GM12878 (cell line): ENCODE measurements around the gene ATP1B1.
A peak's percentile ranks its signal among the peaks of the same experiment; 100 is the strongest.

Source experiments
- KAT2A ChIP-seq: conservative IDR thresholded peaks from 2 replicates; pipeline ENCODE4 v1.6.1; 2011; ENCODE audit warnings: low read depth, low read length; ENCODE audit not compliant: control insufficient read depth
- SREBF2 ChIP-seq: IDR thresholded peaks from 2 replicates; pipeline ENCODE4 v1.6.1; 2012; ENCODE audit warnings: mild to moderate bottlenecking, low read length
- TCF12 ChIP-seq: IDR thresholded peaks from 2 replicates; pipeline ENCODE4 v1.6.1; 2011; ENCODE audit warnings: low read depth, mild to moderate bottlenecking, low read length
- TF ChIP-seq, protein P1 (sequence below), 3 experiments: IDR thresholded peaks in 2 of 3; conservative IDR thresholded peaks in 1 of 3; 2 replicates each; pipeline ENCODE4 v1.5.1; 2011; ENCODE audit warnings: low read depth in 3 of 3, low read length in 3 of 3, mild to moderate bottlenecking in 3 of 3, control low read depth in 2 of 3, moderate library complexity in 2 of 3, inconsistent platforms in 1 of 3, mixed read lengths in 1 of 3; ENCODE audit not compliant: control insufficient read depth in 2 of 3, insufficient read depth in 1 of 3; ENCODE audit errors: extremely low read depth in 1 of 3

DNA sequence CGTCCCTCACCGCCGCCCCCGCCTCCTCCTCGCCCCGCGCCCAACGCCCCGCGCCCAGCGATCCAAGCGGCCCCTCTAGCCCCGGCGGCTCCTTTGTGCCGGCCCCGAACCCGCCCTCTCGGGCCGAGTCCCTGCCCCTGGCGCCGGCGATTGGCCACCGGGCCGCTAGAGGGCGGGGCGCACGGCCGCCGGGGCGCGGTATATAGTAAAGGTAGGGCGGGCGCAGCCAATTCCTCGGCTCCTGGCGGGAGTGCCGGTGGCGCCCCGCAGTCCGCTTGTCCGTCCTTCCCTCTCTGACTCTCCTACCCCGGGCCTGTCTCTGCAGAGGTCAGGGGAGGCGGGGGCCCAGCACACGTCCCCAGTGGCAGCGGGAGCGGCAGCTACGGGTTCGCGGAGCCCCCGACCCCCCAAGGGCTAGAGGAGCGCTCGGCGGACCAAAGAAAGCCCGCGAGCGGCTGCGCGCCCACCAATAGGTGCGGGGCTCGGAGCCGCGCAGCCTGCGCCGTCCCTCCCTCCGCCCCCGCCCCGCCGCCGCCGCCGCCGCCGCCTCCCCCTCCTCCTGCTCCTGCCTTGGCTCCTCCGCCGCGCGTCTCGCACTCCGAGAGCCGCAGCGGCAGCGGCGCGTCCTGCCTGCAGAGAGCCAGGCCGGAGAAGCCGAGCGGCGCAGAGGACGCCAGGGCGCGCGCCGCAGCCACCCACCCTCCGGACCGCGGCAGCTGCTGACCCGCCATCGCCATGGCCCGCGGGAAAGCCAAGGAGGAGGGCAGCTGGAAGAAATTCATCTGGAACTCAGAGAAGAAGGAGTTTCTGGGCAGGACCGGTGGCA is at the start of gene ATP1B1:
- TF ChIP-seq TCF12 (peak; percentile 57; the same call in 1 of the 2 replicates), SREBF2 (no peak), KAT2A (no peak)
- TF ChIP-seq, protein P1, sequence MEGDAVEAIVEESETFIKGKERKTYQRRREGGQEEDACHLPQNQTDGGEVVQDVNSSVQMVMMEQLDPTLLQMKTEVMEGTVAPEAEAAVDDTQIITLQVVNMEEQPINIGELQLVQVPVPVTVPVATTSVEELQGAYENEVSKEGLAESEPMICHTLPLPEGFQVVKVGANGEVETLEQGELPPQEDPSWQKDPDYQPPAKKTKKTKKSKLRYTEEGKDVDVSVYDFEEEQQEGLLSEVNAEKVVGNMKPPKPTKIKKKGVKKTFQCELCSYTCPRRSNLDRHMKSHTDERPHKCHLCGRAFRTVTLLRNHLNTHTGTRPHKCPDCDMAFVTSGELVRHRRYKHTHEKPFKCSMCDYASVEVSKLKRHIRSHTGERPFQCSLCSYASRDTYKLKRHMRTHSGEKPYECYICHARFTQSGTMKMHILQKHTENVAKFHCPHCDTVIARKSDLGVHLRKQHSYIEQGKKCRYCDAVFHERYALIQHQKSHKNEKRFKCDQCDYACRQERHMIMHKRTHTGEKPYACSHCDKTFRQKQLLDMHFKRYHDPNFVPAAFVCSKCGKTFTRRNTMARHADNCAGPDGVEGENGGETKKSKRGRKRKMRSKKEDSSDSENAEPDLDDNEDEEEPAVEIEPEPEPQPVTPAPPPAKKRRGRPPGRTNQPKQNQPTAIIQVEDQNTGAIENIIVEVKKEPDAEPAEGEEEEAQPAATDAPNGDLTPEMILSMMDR (IDR thresholded peaks at IDR 0.05 in 2 of 3, conservative IDR thresholded peaks at IDR 0.05 in 1 of 3; ENCODE audit: control insufficient read depth in 2 of 3, extremely low read depth in 1 of 3, insufficient read depth in 1 of 3, low read depth in 3 of 3, low read length in 3 of 3), result peak in 2 of 3 experiments; percentile 21 to 36; a peak in 3 of 6 replicates
